Endodermal cell (in vitro differentiated cells): ENCODE results near the gene TMEM154. TPM values are rescaled to one million over a fixed set of nuclear protein-coding genes. Genes with fewer than 3 reads are reported as not detected.

Experiments used
- DNase-seq: peaks from one replicate; pipeline ENCODE4 v3.0.0-alpha.2; 2017
- H3K27ac ChIP-seq: 2 replicates; pipeline ENCODE4 v1.5.1; 2013; ENCODE audit warnings: mild to moderate bottlenecking, low read depth, low read length, moderate library complexity
- H3K27me3 ChIP-seq: 2 replicates; pipeline ENCODE4 v1.6.1; 2013; ENCODE audit warnings: mild to moderate bottlenecking, low read length, moderate library complexity; ENCODE audit not compliant: insufficient read depth, control insufficient read depth, poor library complexity, severe bottlenecking
- H3K36me3 ChIP-seq: 2 replicates; pipeline ENCODE4 v1.7.0; 2013; ENCODE audit warnings: mild to moderate bottlenecking, low read length, moderate library complexity; ENCODE audit not compliant: control insufficient read depth, insufficient read depth
- H3K4me1 ChIP-seq: one replicate; pipeline ENCODE4 v1.7.0; 2013; ENCODE audit warnings: low read length; ENCODE audit not compliant: control insufficient read depth, insufficient read depth
- H3K4me3 ChIP-seq: 2 replicates; pipeline ENCODE4 v1.5.1; 2013; ENCODE audit warnings: mild to moderate bottlenecking, low read length, moderate library complexity
- H3K9ac ChIP-seq: 2 replicates; pipeline ENCODE4 v1.6.1; 2013; ENCODE audit warnings: mild to moderate bottlenecking, low read length, moderate library complexity; ENCODE audit not compliant: poor library complexity, severe bottlenecking; ENCODE audit errors: extremely low read depth
- H3K9me3 ChIP-seq: 2 replicates; pipeline ENCODE4 v1.6.1; 2013; ENCODE audit warnings: mild to moderate bottlenecking, low read length, moderate library complexity; ENCODE audit not compliant: control insufficient read depth
- H3K27ac Mint-ChIP-seq: 2 replicates; pipeline ENCODE4 v1.8.0; 2020; ENCODE audit warnings: mixed read lengths
- H3K27me3 Mint-ChIP-seq: 2 replicates; pipeline ENCODE4 v1.8.0; 2021; ENCODE audit warnings: mild to moderate bottlenecking, mixed read lengths; ENCODE audit not compliant: insufficient read depth
- H3K36me3 Mint-ChIP-seq: 2 replicates; pipeline ENCODE4 v1.8.0; 2020; ENCODE audit warnings: low read depth, mixed read lengths
- H3K4me1 Mint-ChIP-seq: 2 replicates; pipeline ENCODE4 v1.8.0; 2020; ENCODE audit warnings: mixed read lengths
- H3K4me3 Mint-ChIP-seq: 2 replicates; pipeline ENCODE4 v1.8.0; 2020; ENCODE audit warnings: mild to moderate bottlenecking, moderate library complexity, mixed read lengths
- H3K9me3 Mint-ChIP-seq: 2 replicates; pipeline ENCODE4 v1.8.0; 2020; ENCODE audit warnings: mild to moderate bottlenecking, mixed read lengths
- CTCF ChIP-seq: fragments of 200-600 bp; sonication (generic); conservative IDR thresholded peaks from 2 replicates; pipeline ENCODE4 v1.5.0; 2021; ENCODE audit warnings: antibody characterized with exemption, mild to moderate bottlenecking
- WGBS, 2 experiments: methylation state at CpG; one replicate each; pipeline versions ENCODE4 v1.1.5 to v1.1.7; 2013; ENCODE audit warnings: missing lambda C conversion rate in 2 of 2, mixed read lengths in 1 of 2; ENCODE audit not compliant: insufficient coverage in 1 of 2, insufficient read length in 1 of 2; 5-methylcytosine and 5-hydroxymethylcytosine counted together
- total RNA-seq, 2 donors: library from RNA; stranded (reverse); fragmentation: NEBNext Ultra II Directional in 1 of 2; extraction: Animal tissue kit (Norgen Biotek cat#: 25700) in 1 of 2; gene quantifications; 2 replicates in 1 of 2; 3 replicates in 1 of 2; pipeline ENCODE4 v1.2.1, GENCODE V29; 2021

The TMEM154 gene
- total RNA-seq, 2 donors from 2014 or later: 0.81 to 1.6 TPM

- no peak for TF ChIP-seq CTCF
- no peak overlapping the region for H3K4me3 Mint-ChIP-seq
- no peaks in the 10 kb centered on the region for H3K27me3 Mint-ChIP-seq
- no peaks in the 10 kb centered on the region for H3K9me3 Mint-ChIP-seq
- peak overlapping the region; percentile 11 for H3K27ac Mint-ChIP-seq
- WGBS, 2 experiments: 88 to 96% methylated on average over 9 to 11 of the region's 11 CpGs
- H3K36me3 Mint-ChIP-seq: no peaks in the 10 kb centered on the region
- peaks cover 20% of the 10 kb centered on the region for H3K4me1 ChIP-seq
- no peak overlapping the region for H3K27ac ChIP-seq
- peak; percentile 43 for DNase-seq
- no peaks in the 10 kb centered on the region for H3K27me3 ChIP-seq
- no peak overlapping the region for H3K9ac ChIP-seq
- H3K9me3 ChIP-seq: no peaks in the 10 kb centered on the region
- no peaks in the 10 kb centered on the region for H3K36me3 ChIP-seq
- H3K4me3 ChIP-seq: no peak overlapping the region
- H3K4me1 Mint-ChIP-seq: peaks cover 34% of the 10 kb centered on the region
Measured at GRCh38 chr4:152613841-152614721, 65.7 kb downstream of the TMEM154 start.

GRCh38 chr4:152613351-152613750 is 66.4 kb downstream of the TMEM154 start:
- Histone ChIP-seq H3K9ac (no peak overlapping the region), H3K4me1 (peaks cover 19% of the 10 kb centered on the region), H3K36me3 (no peaks in the 10 kb centered on the region), H3K4me3 (no peak overlapping the region), H3K27me3 (no peaks in the 10 kb centered on the region), H3K9me3 (no peaks in the 10 kb centered on the region), H3K27ac (no peak overlapping the region)
- Mint-ChIP-seq H3K36me3 (no peaks in the 10 kb centered on the region), H3K4me3 (no peak overlapping the region), H3K27ac (peak overlapping the region; percentile 11), H3K9me3 (no peaks in the 10 kb centered on the region), H3K4me1 (peaks cover 34% of the 10 kb centered on the region), H3K27me3 (no peaks in the 10 kb centered on the region)
- no peak for TF ChIP-seq CTCF
- 18 to 32% methylated on average over 2 to 3 of the region's 3 CpGs for WGBS, 2 experiments
- DNase-seq: peak; percentile 72

GRCh38 chr4:152610131-152610530 is 69.7 kb downstream of the TMEM154 start:
- peak; percentile 41 for DNase-seq
- H3K4me3 Mint-ChIP-seq: no peak overlapping the region
- Histone ChIP-seq H3K27ac (no peak overlapping the region), H3K27me3 (no peaks in the 10 kb centered on the region), H3K4me3 (no peak overlapping the region), H3K36me3 (no peaks in the 10 kb centered on the region), H3K4me1 (peaks cover 27% of the 10 kb centered on the region), H3K9me3 (no peaks in the 10 kb centered on the region), H3K9ac (no peak overlapping the region)
- no peak overlapping the region for H3K27ac Mint-ChIP-seq
- no peak for TF ChIP-seq CTCF
- H3K4me1 Mint-ChIP-seq: peaks cover 56% of the 10 kb centered on the region
- H3K9me3 Mint-ChIP-seq: no peaks in the 10 kb centered on the region
- H3K27me3 Mint-ChIP-seq: no peaks in the 10 kb centered on the region
- no peaks in the 10 kb centered on the region for H3K36me3 Mint-ChIP-seq
